PFSK-1 (cell line): ENCODE results near the gene MCFD2.

Experiments used
- FOXP2 ChIP-seq: optimal IDR thresholded peaks from 2 replicates; pipeline ENCODE3; 2011; ENCODE audit warnings: borderline replicate concordance, control low read depth, inconsistent platforms; ENCODE audit not compliant: insufficient read depth; ENCODE audit errors: extremely low read length, extremely low read depth
- POLR2AphosphoS5 ChIP-seq: IDR thresholded peaks from 2 replicates; pipeline ENCODE4 v1.6.1; 2012; ENCODE audit warnings: low read depth, mild to moderate bottlenecking, control low read depth, low read length, moderate library complexity
- SIN3A ChIP-seq: IDR thresholded peaks from 2 replicates; pipeline ENCODE4 v1.6.1; 2012; ENCODE audit warnings: mild to moderate bottlenecking, low read length, moderate library complexity, borderline replicate concordance; ENCODE audit not compliant: insufficient read depth
- TAF1 ChIP-seq: IDR thresholded peaks from 2 replicates; pipeline ENCODE4 v1.6.1; 2012; ENCODE audit warnings: low read length, control low read depth, borderline replicate concordance; ENCODE audit not compliant: insufficient read depth
- TF ChIP-seq, protein P1 (sequence below), 2 experiments: IDR thresholded peaks; 2 replicates each; pipeline versions ENCODE4 v1.6.1 to v1.8.0; 2011 to 2012; ENCODE audit warnings: low read depth in 2 of 2, low read length in 2 of 2, control low read depth in 1 of 2, inconsistent platforms in 1 of 2, mild to moderate bottlenecking in 1 of 2, moderate library complexity in 1 of 2; ENCODE audit not compliant: insufficient read depth in 1 of 2

DNA sequence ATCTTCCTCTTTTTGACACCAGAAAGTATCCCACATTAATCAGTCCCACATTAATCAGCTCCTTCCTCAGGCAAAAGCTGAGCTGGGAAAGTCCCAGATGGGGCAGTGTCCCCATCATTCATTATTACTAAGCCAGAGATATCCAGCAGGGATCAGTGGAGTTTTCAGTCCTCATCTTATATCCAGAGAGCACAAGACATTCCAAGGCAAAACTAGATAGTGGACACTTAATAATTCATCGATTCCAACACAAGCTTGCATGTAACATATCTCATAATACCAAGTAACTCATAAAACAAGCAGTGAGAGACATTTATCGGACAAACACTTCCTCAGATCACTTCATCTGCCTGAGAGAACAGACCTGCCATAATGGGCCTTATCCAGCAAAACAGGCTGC lies 53.1 kb downstream of the MCFD2 start:
- TF ChIP-seq POLR2AphosphoS5 (no peak), TAF1 (no peak), SIN3A (no peak), FOXP2 (no peak)
- TF ChIP-seq, protein P1, sequence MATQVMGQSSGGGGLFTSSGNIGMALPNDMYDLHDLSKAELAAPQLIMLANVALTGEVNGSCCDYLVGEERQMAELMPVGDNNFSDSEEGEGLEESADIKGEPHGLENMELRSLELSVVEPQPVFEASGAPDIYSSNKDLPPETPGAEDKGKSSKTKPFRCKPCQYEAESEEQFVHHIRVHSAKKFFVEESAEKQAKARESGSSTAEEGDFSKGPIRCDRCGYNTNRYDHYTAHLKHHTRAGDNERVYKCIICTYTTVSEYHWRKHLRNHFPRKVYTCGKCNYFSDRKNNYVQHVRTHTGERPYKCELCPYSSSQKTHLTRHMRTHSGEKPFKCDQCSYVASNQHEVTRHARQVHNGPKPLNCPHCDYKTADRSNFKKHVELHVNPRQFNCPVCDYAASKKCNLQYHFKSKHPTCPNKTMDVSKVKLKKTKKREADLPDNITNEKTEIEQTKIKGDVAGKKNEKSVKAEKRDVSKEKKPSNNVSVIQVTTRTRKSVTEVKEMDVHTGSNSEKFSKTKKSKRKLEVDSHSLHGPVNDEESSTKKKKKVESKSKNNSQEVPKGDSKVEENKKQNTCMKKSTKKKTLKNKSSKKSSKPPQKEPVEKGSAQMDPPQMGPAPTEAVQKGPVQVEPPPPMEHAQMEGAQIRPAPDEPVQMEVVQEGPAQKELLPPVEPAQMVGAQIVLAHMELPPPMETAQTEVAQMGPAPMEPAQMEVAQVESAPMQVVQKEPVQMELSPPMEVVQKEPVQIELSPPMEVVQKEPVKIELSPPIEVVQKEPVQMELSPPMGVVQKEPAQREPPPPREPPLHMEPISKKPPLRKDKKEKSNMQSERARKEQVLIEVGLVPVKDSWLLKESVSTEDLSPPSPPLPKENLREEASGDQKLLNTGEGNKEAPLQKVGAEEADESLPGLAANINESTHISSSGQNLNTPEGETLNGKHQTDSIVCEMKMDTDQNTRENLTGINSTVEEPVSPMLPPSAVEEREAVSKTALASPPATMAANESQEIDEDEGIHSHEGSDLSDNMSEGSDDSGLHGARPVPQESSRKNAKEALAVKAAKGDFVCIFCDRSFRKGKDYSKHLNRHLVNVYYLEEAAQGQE (IDR thresholded peaks at IDR 0.05; ENCODE audit: insufficient read depth in 1 of 2, low read depth in 2 of 2, low read length in 2 of 2) = no peak
